Inflammatory macrophage (primary cell): ENCODE results near the gene DHTKD1.
"Not testable (repeated sequence)": the region's sequence is repeated elsewhere in the genome, so short reads cannot be mapped to it uniquely, and the experiment has no call there.

ENCODE experiments used
- DNase-seq, 2 donors: peaks; one replicate each; pipeline ENCODE4 v3.0.0-alpha.2; 2020 to 2022

Gene DHTKD1

GRCh38 chr10:12156367-12157123, 87.8 kb downstream of the DHTKD1 start:
- DNase-seq, result no peak

- peak; percentile 78 to 95 for DNase-seq
Measured at GRCh38 chr10:12158111-12158510, 89.4 kb downstream of the DHTKD1 start.

GRCh38 chr10:12160664-12161063, 91.9 kb downstream of the DHTKD1 start:
- DNase-seq, result no peak

GRCh38 chr10:12162927-12163326, 94.2 kb downstream of the DHTKD1 start:
- no peak for DNase-seq

- no peak for DNase-seq
Measured at GRCh38 chr10:12164085-12164484, 95.3 kb downstream of the DHTKD1 start.

- no peak for DNase-seq
Measured at GRCh38 chr10:12165036-12165435, 96.3 kb downstream of the DHTKD1 start.

- no peak for DNase-seq
Measured at GRCh38 chr10:12165999-12166775, 97.4 kb downstream of the DHTKD1 start.

- DNase-seq, result not testable (repeated sequence)
Measured at GRCh38 chr10:12171512-12171911, 102.8 kb downstream of the DHTKD1 start.
